Measurements from ENCODE around the gene ZSCAN2. TPM values are rescaled to one million over a fixed set of nuclear protein-coding genes. Genes with fewer than 3 reads are reported as not detected.

Gene ZSCAN2
- total RNA-seq, 1 donor from 2014 or later: 8.9 TPM

DNA sequence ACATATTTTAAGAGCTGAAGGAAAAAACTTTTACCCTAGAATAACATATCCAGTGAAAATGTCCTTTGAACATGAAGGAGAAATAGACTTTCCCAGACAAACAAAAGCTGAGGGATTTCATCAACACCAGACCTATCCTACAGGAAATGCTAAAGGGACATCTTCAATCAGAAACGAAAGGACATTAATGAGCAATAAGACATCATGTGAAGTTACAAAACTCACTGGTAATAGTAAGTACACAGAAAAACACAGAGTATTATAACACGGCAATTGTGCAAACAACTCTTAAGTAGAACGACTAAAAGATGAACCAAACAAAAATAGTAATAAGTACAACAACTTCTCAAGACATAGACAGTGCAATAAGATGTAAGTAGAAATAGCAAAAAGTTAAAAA is 3.5 kb upstream of the ZSCAN2 start:
- DNase-seq (ENCODE audit: low spot score) (no peak), ATAC-seq (no peak)

GRCh38 chr15:84598250-84598649 is 2.6 kb upstream of the ZSCAN2 start:
- ATAC-seq (no peak), DNase-seq (ENCODE audit: low spot score) (no peak)

DNA sequence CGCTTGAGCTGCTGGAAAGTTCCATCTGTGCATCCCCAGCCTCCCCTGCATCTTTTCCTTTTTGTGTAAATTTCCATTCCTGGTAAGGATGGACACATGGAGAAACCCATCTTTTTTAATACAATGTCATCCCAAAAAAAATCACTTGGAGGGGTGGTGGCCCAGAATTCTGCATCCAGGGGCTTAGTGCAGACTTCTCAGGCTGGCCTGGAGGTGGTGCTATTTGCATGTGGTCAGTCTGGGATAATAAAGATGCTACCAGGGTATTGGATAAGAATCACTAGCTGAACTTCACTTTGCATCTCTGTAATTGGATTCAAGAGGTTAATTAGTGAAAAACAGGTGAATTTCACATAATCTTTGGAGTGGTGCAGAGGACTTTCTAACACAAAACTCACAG is 1.8 kb upstream of the ZSCAN2 start:
- DNase-seq (ENCODE audit: low spot score) (no peak), ATAC-seq (peak; percentile 50)

DNA sequence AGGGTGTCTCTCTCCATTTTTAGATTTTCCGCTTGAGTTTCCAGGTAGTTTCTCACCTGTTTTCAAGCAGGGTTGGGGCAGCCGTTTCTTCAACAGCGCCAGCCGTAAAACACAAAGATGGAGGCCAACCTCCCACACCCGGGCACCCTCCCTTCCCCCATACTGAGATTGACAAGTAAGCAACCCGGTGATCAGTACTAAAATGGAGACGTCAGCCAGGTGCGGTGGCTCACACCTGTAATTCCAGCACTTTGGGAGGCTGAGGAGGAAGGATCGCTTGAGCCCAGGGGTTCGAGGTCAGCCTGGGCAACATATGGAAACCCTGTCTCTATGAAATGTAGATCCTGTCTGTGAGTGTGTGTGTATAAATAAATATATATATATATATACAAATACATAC is 903 bp upstream of the ZSCAN2 start:
- ATAC-seq (no peak), DNase-seq (ENCODE audit: low spot score) (no peak)

GRCh38 chr15:84600331-84600686 is 500 bp upstream of the ZSCAN2 start:
- DNase-seq (ENCODE audit: low spot score) (peak; percentile 89), ATAC-seq (peak; percentile 83)

GRCh38 chr15:84601555-84601838 is 688 bp downstream of the ZSCAN2 start:
- ATAC-seq: no peak

GRCh38 chr15:84603630-84604379 is 3.0 kb downstream of the ZSCAN2 start:
- ATAC-seq (no peak), DNase-seq (ENCODE audit: low spot score) (no peak)

More at GRCh38 chr15:84601555-84601838, 688 bp downstream of the ZSCAN2 start:
- DNase-seq (ENCODE audit: low spot score): no peak

DNA sequence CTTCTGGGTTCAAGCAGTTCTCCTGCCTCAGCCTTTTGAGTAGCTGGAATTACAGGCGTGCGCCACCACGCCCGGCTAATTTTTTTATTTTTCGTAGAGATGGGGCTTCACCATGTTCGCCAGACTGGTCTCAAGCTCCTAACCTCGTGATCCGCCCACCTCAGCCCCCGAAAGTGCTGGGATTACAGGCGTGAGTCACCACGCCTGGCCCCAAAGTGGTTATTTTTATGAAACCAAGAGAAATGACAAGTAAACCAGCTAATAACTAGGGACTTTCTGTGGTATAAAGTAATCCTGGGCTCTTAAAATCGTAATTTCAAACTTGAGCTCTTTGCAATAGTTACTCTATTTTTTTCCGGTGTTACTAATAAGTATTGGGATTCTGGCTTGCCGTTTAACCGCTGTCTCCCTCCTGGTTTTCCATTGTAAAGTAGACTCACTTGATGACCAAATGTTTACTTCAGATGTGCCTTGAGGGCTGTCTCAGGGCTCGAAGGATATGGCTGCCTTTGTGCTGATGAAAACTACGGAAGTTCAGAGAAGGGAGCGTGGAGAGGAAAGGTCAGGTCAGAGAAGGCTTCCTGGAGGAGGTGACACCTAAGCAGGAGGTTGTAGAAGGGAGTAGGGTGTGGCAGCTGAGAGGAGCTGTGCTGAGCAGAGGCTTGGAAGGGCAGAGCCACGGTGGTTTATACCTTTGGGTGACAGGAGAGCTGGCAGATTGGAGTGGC is 4.2 kb downstream of the ZSCAN2 start:
- DNase-seq (ENCODE audit: low spot score): no peak
- ATAC-seq: no peak

- DNase-seq (ENCODE audit: low spot score): no peak
- ATAC-seq: no peak
These were observed 4.7 kb downstream of the ZSCAN2 start for GRCh38 chr15:84605554-84605882.

DNA sequence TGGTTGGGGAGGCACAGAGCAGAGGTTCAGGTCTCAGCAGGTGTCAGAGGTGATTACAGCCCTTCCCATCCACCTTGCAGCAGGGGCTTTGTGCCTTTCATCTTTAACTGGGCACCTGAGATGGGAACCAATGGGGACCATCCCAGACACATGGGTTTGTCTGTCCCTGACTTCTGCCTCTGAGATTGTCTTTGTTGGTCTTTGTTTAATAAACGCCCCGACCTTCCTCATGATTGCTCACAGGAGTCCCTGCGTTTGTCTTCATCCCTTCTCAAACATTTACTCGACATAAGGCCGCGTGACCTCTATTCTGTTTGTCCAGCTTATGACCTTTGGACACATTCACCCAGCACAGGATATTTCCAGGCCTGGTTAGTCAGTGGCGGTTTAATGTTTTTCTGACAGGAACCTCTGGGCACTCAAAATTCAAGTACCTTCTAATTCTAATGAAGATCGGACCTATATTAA is 5.9 kb downstream of the ZSCAN2 start:
- DNase-seq (ENCODE audit: low spot score): peak; percentile 79
- peak; percentile 89 for ATAC-seq

DNA sequence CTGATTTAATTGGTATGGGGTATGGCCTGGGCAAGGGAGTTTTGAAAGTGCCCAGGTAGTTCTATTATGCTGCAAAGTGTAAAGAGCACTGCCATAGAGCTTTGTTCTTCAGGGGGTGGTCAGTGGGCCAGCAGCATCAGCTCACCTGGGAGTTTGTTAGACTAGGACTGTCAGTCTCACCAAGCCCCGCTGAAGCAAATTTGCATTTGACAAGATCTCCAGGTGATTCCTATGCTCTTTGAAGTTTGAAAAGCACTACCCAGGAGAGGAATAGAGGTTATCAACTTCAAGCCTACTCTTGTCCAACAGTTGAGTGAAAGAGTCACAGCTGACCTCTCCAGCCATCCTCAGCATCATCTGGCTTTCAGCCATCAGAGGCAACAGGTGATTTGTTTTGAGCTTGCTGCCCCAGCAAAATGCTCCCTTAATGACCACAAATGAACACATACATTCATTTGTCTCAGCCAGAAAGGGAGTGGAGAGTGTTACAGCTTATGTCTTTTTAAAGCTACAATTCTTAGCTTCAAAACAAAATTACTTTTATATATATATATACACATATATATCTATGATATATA is 8.0 kb downstream of the ZSCAN2 start:
- no peak for DNase-seq (ENCODE audit: low spot score)
- no peak for ATAC-seq

GRCh38 chr15:84609818-84610525 is 9.2 kb downstream of the ZSCAN2 start:
- ATAC-seq (peak; percentile 64), DNase-seq (ENCODE audit: low spot score) (no peak)

- DNase-seq (ENCODE audit: low spot score): no peak
- no peak for ATAC-seq
These were observed 10.8 kb downstream of the ZSCAN2 start for GRCh38 chr15:84611631-84612030.

- DNase-seq (ENCODE audit: low spot score) (no peak), ATAC-seq (peak; percentile 46)
These were observed 15.4 kb downstream of the ZSCAN2 start for GRCh38 chr15:84616235-84616634.

- no peak for DNase-seq (ENCODE audit: low spot score)
- no peak for ATAC-seq
These were observed 19.8 kb downstream of the ZSCAN2 start for GRCh38 chr15:84620626-84621025.

GRCh38 chr15:84621358-84621979 is 20.7 kb downstream of the ZSCAN2 start:
- no peak for ATAC-seq
- no peak for DNase-seq (ENCODE audit: low spot score)

DNA sequence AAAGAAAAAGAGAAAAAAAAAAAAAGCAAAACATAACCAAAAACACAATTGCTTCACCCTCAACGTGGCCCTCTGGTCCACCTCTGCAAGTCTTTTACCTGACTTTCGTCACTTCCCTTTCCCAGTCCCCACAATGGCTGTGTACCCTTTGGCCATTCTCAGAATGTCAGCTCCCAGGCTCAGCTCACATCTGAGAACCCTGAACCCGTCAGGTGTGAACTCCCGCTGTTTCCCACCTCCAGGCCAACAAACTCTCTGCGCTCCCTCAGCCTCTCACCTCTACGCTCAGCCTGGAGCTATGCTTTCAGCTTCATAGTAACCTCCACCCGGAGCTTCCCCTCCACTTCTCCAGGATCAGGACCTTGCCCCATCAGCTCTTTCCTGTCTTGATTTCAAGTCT is 23.6 kb downstream of the ZSCAN2 start:
- DNase-seq (ENCODE audit: low spot score): no peak
- no peak for ATAC-seq

DNA sequence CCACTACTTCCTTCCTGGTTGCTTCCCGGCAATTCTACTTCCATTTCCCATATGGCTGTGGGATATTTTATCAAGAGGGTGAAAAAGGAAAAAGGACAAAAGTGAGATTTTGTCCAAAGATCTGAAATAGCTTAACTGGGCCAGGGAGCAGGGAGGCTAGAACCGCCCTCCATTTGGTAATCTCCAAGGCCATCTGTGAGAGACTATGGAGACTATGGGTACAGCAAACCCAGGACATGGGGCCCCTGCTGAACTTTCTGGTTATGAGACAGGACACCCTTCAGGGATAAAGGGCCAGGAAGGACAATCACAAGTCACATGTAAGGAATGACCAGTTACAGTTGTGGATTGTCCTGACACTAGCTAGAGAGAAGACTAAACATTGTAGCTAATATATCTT is 24.3 kb downstream of the ZSCAN2 start:
- DNase-seq (ENCODE audit: low spot score) (no peak), ATAC-seq (no peak)

DNA sequence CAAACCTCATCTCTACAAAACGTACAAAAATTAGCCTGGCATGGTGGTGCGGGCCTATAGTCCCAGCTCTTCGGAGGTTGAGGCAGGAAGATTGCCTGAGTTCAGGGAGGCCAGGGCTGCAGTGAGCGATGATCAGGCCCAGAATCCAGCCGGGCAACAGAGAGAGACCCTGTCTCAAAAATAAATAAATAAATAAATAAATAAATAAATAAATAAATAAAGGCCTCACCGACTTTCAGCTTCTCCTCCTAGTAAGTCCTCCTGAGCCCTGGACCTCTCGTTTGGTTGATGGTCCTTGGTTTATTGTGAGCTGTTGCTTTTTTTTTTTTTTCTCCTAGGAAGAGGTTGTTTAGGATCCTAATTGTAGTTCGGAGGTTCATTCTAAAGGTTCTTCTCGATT is 28.2 kb downstream of the ZSCAN2 start:
- ATAC-seq: no peak

GRCh38 chr15:84631706-84632272 is 31.0 kb downstream of the ZSCAN2 start:
- no peak for DNase-seq (ENCODE audit: low spot score)
- ATAC-seq: no peak

More for the DNA sequence above, 28.2 kb downstream of the ZSCAN2 start:
- DNase-seq (ENCODE audit: low spot score): no peak

Measured in left lobe of liver (tissue), 2 donors.